SJCRH30 (cell line): Measurements from ENCODE around the gene DNMT3A. TPM values are rescaled to one million over a fixed set of nuclear protein-coding genes. Genes with fewer than 3 reads are reported as not detected.

Experiments used
- DNase-seq, 2 experiments: peaks; one replicate each; pipeline ENCODE4 v3.0.0-alpha.2; 2015 to 2020
- H3K27ac ChIP-seq: fragments of 250-450 bp; sonication (Bioruptor Pico); 2 replicates; pipeline ENCODE4 v1.5.1; 2020; ENCODE audit warnings: mild to moderate bottlenecking, moderate library complexity
- H3K27me3 ChIP-seq: fragments of 250-450 bp; sonication (Bioruptor Pico); 2 replicates; pipeline ENCODE4 v1.5.1; 2020; ENCODE audit warnings: mild to moderate bottlenecking, moderate library complexity
- H3K36me3 ChIP-seq: fragments of 250-450 bp; sonication (Bioruptor Pico); 2 replicates; pipeline ENCODE4 v1.5.1; 2020; ENCODE audit warnings: mild to moderate bottlenecking, moderate library complexity
- H3K4me1 ChIP-seq: fragments of 250-450 bp; sonication (Bioruptor Pico); 2 replicates; pipeline ENCODE4 v1.5.1; 2020; ENCODE audit warnings: mild to moderate bottlenecking, moderate library complexity
- H3K4me3 ChIP-seq: fragments of 250-450 bp; sonication (Bioruptor Pico); 2 replicates; pipeline ENCODE4 v1.5.1; 2020; ENCODE audit warnings: mild to moderate bottlenecking, moderate library complexity
- H3K9me3 ChIP-seq: fragments of 250-450 bp; sonication (Bioruptor Pico); replicated peaks from 2 replicates; pipeline ENCODE4 v1.5.1; 2020; ENCODE audit warnings: mild to moderate bottlenecking, moderate library complexity
- total RNA-seq: library from RNA; depleted of rRNA; stranded (reverse); fragments of >200 nt; shearing (Covaris generic); gene quantifications from 2 replicates; pipeline ENCODE4 v1.2.3, GENCODE V29; 2014

Gene DNMT3A
- total RNA-seq, 1 experiment from 2014 or later, result 32.8 TPM

DNA sequence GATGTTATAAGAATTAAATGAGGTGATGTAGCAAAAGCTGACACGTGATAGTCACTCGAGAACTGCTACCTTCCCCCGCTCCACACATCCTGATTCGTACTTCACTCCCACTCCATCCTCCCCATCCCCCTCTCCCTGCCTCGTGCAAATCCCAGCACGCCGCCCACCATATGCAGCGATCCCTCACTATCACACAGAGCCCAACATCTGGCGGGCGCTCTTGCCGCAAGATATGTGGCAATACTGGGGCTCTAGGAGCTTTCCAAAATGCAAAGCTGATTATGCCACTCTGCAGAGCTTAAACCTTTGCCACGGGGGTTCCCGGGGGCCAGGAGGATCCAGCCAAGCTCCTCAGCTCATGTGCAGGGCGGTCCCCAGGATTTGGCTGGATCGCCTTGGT is 37.4 kb downstream of the DNMT3A start:
- Histone ChIP-seq H3K4me3 (no peak overlapping the region), H3K4me1 (peaks cover 61% of the 10 kb centered on the region), H3K36me3 (peaks cover 14% of the 10 kb centered on the region), H3K27ac (peak overlapping the region; percentile 77), H3K27me3 (no peaks in the 10 kb centered on the region), H3K9me3 (no peaks in the 10 kb centered on the region)
- no peak for DNase-seq

DNA sequence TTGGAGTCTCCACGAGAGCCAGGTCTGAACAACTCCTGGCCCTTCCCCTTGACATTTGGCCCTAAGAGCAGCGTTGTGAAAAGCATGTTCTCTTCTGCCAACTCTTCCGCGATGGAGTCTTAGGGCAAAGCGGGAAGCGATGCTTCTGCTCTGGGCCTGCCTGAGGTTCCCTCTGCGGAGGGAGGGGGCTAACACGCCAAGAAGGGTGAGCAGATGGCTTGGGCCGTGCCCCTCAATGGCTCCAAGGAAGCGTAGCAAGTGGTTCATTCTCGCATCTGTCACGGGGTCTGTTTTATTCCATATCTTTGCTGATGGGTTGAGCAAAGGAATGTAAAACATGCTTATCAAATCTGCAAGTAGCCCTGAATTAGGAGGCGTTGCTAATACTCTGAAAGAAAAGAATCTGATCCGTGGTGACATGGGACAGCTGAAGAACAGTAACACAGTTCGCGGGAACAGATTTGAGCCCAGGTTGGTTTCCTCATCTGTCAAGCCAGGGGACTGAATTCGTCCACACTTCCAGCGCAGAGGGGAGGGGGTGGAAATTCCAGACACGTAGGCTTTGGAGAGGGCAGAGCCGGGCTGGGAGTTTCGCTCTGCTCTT is 38.0 kb downstream of the DNMT3A start:
- no peaks in the 10 kb centered on the region for H3K27me3 ChIP-seq
- no peaks in the 10 kb centered on the region for H3K9me3 ChIP-seq
- H3K4me1 ChIP-seq, result peaks cover 61% of the 10 kb centered on the region
- H3K27ac ChIP-seq, result peak overlapping the region; percentile 77
- H3K36me3 ChIP-seq, result peaks cover 11% of the 10 kb centered on the region
- peak; percentile 80 to 82 for DNase-seq
- H3K4me3 ChIP-seq, result no peak overlapping the region

DNA sequence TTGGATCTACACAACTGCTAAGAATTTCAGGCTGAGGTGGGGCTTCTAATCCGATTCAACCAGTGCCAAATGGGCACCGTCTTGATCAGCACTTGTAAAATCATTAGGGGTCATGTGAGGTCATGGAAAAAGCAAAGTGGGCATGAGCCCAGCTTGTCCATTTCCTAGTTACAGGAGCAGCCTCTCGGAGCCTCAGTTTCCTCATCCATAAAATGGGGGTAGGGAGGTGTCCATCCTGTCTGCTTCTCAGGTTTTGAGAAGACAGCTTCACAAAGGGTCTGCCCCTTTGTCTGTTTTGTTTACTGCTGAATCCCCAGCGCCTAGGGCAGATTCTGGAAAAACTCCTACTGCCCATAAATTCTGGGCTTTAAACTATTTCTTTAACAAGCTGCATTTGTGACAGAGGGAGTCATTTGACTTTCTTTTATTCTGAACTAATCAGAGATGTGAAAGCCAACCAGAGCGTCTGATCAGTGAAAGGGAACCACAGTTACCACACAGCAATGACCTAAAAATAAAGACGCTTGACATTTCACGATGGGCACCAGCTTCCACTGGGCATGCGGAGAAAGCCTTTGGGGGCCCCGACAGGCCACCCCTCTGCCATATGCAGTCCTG is 38.9 kb downstream of the DNMT3A start:
- Histone ChIP-seq H3K4me3 (no peak overlapping the region), H3K36me3 (peaks cover 11% of the 10 kb centered on the region), H3K9me3 (no peaks in the 10 kb centered on the region), H3K4me1 (peaks cover 61% of the 10 kb centered on the region), H3K27ac (peak overlapping the region; percentile 77), H3K27me3 (no peaks in the 10 kb centered on the region)
- no peak for DNase-seq

DNA sequence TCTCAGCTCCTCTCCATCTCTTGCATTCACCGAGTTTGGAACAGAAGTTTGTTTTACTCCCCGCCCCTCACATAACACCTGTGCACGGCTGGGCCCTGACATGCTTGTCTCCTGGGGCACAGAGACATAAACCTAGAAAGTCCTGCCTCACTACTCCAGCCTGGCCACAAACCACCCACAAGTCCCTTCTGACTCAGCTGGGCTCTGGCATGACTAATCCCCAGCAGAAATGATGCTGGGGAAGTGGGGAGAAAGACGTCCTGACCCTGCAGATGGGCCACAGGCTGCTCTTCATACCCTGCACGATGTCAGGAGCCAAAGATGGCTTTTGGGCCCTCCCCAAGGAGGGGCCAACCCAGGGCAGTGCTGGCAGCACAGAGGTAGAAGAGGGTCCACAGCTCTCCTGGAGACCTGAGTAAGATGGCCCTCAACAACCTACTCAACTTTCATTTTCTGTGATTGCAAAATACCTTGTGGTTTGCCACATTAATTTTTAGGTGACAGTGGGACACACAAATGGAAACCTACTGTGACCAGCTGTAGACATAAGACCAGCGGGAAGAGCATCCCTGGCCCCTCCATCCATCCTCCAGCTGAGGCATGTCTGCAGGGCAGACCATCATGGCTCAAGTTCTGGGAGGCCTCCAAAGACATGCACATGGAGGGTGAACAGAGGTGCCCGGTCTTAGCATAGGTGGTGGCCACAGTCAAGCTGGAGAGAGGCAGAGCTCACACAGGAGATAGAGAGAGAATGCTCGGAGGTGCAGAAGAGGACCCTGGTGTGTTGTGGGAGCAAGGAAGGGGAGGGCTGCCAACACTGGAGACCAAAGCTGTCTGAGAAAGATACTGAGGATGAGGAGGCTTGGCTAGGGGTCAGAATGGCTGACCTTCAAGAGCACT is 40.0 kb downstream of the DNMT3A start:
- peaks cover 57% of the 10 kb centered on the region for H3K4me1 ChIP-seq
- no peaks in the 10 kb centered on the region for H3K9me3 ChIP-seq
- no peak overlapping the region for H3K4me3 ChIP-seq
- peak overlapping the region; percentile 77 for H3K27ac ChIP-seq
- H3K27me3 ChIP-seq, result no peaks in the 10 kb centered on the region
- peak; percentile 91 to 94 for DNase-seq
- H3K36me3 ChIP-seq, result peaks cover 11% of the 10 kb centered on the region

DNA sequence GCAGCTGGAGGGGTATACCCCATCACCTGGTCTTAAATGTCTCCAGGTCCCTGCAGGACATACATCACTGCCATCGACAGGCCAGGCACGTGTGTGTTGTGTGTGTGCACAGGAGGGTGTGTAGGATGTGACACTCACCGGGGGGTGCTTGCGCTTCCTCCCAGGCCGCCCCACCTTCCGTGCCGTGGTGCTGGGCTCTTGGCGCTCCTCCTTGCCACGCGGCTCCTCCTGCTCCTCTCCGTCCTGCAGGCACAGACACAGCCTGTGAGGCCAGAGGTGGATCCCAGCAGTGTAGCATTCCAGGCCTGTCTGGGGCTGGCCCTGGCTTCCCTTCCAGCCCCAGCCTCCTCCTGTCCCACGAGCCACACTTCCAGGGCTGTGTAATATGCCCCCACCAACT is 41.7 kb downstream of the DNMT3A start:
- Histone ChIP-seq H3K27ac (no peak overlapping the region), H3K4me1 (peaks cover 49% of the 10 kb centered on the region), H3K4me3 (no peak overlapping the region), H3K27me3 (no peaks in the 10 kb centered on the region), H3K9me3 (no peaks in the 10 kb centered on the region), H3K36me3 (peaks cover 11% of the 10 kb centered on the region)
- no peak for DNase-seq

DNA sequence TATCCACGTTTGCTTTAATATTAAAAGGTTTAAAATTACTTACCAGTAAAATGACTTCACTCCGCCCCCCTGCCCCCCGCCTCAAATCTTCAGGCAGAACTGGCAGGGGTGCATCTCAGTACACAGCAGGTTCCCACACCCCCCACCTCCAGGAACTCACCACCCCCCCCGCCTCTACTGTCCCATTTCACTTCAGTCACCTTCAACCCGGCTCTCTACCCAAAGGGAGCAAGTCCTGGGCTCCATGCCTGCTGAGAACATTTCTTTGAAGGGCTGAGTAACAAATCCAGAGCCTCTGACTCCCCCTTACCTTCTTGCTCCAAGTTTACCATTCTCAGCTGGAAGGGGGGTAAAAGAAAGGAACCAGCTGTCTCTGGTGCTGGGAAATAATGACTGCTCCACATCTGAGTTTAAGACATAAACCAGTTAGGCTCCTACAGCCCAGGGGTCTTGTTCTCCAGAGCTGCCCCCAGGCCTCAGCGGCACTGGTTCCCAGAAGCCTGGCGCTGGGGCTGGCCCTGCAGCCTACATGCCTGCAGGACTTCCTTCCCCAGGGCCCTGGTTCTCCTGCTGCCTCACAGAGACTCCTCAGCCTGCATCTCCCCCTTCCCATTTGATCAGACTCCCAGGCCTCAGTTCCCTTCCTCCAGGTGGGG is 42.8 kb downstream of the DNMT3A start:
- Histone ChIP-seq H3K4me1 (peaks cover 49% of the 10 kb centered on the region), H3K4me3 (no peak overlapping the region), H3K27ac (no peak overlapping the region), H3K9me3 (no peaks in the 10 kb centered on the region), H3K27me3 (no peaks in the 10 kb centered on the region), H3K36me3 (peaks cover 11% of the 10 kb centered on the region)
- no peak for DNase-seq

DNA sequence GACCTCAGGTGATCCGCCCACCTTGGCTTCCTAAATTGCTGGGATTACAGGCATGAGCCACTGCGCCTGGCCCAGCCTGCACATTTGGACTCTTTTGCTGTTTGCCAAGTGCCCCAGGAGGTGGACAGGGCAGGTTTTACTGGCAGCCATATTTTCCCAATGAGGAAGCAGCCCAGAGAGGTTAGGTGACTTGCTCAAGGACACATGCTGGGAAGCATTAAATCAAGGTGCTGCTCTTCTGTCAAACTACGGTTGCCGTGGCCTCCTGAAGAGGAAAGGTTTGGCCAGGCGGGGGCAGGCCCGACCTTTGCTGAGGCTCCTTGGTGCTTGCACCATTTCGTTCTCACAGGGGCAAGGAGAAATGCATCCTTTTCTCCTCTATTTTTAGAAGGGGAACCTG is 44.0 kb downstream of the DNMT3A start:
- H3K36me3 ChIP-seq, result peaks cover 5% of the 10 kb centered on the region
- no peak overlapping the region for H3K4me3 ChIP-seq
- no peaks in the 10 kb centered on the region for H3K9me3 ChIP-seq
- DNase-seq, result no peak
- peaks cover 46% of the 10 kb centered on the region for H3K4me1 ChIP-seq
- no peak overlapping the region for H3K27ac ChIP-seq
- no peaks in the 10 kb centered on the region for H3K27me3 ChIP-seq

DNA sequence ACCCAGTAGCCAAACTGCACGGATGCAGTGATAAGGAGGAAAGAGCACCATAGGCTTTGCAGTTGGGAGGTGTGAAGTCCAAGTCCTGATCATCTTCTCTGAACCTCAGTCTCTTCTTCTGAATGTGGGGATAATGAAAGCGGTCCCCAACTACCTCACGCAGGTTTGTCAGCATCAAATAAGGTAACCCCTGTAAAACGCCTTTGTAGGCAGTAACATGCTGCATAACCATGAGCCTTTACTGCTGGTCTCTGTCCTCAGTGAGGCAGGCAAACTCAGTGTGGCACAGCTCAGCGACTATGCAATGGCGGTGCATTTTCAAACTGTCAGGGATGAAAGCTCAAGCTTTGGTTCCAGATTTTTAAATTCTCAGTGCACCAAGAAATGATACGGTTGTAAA is 46.1 kb downstream of the DNMT3A start:
- Histone ChIP-seq H3K27ac (no peak overlapping the region; the same call in 1 of the 2 replicates), H3K9me3 (no peaks in the 10 kb centered on the region), H3K4me3 (no peak overlapping the region), H3K36me3 (peaks cover 5% of the 10 kb centered on the region; the same call in 1 of the 2 replicates), H3K4me1 (peaks cover 41% of the 10 kb centered on the region), H3K27me3 (no peaks in the 10 kb centered on the region)
- no peak for DNase-seq

DNA sequence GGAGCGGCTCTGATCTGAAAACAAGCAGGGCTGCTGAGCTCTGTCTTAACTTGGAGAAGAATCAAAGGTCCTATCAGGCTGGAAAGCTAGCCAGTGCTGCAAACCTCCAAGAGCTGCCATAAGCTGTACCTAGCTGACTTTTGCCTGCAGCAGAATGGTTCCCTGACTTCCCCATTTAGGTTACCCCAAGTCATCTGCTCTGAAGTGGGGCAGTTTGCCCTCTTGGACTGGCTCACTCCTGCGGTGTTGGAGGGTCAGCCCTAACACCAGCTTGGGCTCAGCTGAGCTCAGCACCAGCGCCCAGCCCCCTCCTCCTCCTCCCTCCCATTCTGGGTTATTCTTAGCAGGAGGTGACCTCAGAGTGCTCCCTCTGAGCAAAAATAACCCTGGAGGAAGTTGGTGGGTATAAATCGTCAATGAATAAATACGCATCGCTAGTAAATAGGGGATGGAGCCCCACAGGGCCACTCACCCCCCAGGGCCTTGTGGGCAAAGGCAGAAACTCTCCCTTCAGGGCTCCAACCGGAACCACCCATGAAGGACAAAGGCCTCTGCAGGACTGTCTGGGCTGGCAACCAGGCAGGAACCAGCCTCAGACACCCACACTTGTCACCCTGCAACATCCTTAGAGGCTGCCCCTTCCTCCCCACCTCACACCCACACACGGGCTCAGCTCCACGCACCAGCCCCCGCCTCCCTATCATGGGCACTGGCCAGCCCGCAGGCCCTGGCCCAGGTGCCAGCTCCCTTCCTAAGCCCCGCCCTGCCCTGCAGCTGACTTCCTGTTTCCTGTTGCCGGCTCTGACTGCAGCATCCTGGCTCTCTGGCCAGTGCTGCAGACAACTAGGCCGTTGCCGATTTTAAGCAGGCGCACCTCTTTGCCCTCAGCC is 46.9 kb downstream of the DNMT3A start:
- Histone ChIP-seq H3K4me3 (no peak overlapping the region), H3K27me3 (no peaks in the 10 kb centered on the region), H3K9me3 (no peaks in the 10 kb centered on the region), H3K4me1 (peaks cover 48% of the 10 kb centered on the region), H3K27ac (peak overlapping the region; percentile 3; the same call in 1 of the 2 replicates), H3K36me3 (peaks cover 5% of the 10 kb centered on the region; the same call in 1 of the 2 replicates)
- DNase-seq, result peak; percentile 63

DNA sequence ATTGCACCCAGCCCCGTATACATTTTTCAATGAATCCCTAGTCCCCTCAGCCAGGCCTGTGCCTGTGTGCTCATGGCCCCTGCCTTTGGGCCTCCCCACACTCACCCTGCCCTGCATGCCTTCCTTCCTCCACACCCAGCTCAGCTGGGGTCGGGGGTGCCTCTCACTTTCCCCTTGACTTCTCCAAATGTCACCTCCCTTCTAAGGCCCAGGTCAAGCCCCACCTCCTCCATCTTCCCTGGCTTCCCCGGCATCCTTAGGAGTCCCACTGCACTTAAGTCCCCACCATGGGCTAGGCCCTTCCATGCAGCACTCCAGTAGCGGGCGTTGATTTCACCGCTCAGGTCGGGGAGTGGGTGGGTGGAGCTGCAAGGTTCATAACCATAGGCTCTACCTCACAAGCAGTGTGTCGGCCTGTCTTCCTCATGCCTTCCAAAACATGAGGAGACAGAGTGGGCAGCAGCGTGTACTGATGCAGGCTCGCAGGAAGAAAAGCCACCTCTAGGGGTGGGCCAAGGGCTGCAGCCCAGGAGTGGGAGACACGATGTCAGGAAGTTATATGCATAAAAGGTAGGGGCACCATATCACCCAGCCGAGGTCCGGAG is 47.7 kb downstream of the DNMT3A start:
- Histone ChIP-seq H3K27me3 (no peaks in the 10 kb centered on the region), H3K4me1 (peaks cover 55% of the 10 kb centered on the region), H3K9me3 (no peaks in the 10 kb centered on the region), H3K4me3 (no peak overlapping the region), H3K27ac (no peak overlapping the region), H3K36me3 (no peaks in the 10 kb centered on the region)
- DNase-seq, result no peak

DNA sequence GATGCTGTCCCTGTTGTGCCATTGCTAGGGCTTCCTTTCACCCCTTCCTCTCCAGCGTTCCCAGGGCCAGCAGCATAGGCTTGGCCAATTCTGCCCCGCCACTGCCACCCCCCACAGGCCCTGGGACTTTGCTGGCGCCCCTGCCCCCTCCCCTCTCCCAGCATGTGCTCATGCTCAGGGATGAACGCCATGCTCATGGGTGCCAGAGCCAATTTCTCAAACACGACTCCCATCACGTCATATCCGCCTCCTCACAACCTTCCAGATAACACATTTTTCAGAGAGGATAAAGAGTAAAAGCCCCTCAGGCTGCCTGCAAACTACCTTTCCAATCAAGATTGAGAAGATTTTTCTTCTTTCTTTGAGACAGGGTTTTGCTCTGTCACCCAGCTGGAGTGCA is 48.6 kb downstream of the DNMT3A start:
- Histone ChIP-seq H3K4me3 (no peak overlapping the region), H3K27me3 (no peaks in the 10 kb centered on the region), H3K36me3 (no peaks in the 10 kb centered on the region), H3K27ac (no peak overlapping the region), H3K4me1 (peaks cover 63% of the 10 kb centered on the region), H3K9me3 (no peaks in the 10 kb centered on the region)
- no peak for DNase-seq

DNA sequence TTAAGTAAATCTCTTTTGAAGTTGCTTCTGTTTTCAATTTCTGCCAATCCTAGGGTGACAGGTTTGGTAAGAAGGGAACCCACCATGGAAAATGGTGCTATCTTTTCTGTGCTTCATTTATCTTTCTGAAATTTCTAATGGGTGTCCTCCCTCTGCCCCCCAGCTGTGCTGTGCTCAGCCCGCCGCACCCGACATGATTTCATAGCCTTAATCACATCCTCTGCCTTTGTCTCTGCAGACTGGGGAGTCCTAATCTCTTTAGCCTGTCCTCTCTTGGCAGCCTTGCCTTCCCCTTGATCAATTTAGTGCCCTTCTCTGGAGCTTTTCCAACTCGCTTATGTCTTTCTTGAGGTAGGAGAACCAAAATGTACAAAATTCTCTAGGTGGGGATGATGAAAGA is 49.3 kb downstream of the DNMT3A start:
- no peak for DNase-seq
- no peaks in the 10 kb centered on the region for H3K9me3 ChIP-seq
- H3K4me3 ChIP-seq, result no peak overlapping the region
- no peaks in the 10 kb centered on the region for H3K36me3 ChIP-seq
- H3K27ac ChIP-seq, result no peak overlapping the region
- no peaks in the 10 kb centered on the region for H3K27me3 ChIP-seq
- H3K4me1 ChIP-seq, result peaks cover 63% of the 10 kb centered on the region

DNA sequence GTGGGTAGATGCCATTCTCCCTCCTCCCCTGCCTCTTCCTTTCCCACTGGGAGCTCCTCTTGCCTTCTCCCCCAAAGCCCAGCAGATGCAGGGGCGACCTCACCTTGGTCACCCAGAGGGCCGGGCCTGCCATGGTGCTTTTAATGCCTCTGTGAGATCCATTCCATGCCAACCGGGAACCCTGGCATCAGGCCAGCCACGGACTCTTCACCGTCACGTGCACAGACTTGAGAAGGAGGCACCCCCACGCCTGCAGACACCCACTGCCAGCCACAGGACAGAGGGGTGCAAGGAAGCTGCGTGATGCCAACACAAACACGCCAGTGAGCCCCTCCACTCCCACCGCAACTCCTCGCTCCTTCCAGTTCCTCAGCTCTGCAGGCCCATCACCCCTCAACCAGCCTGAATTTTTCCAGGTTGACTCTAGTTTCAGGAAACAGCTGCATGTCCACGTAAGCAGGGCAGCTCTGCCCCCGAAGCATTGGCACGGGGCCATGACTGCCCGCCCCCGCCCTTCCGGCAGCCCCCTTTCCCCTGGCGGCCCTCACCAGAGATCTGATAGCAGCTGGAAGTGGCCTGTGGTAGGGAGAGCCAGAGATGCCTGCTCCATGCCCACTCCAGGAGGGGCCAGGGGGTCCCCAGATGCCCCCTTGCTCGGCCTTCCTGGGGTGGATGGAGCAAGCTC is 50.8 kb downstream of the DNMT3A start:
- no peaks in the 10 kb centered on the region for H3K27me3 ChIP-seq
- peak overlapping the region; percentile 59 for H3K4me3 ChIP-seq
- H3K4me1 ChIP-seq, result peaks cover 66% of the 10 kb centered on the region
- H3K36me3 ChIP-seq, result no peaks in the 10 kb centered on the region
- peak; percentile 98 to 99 for DNase-seq
- H3K27ac ChIP-seq, result peak overlapping the region; percentile 89
- no peaks in the 10 kb centered on the region for H3K9me3 ChIP-seq
